Ovary (tissue), 9 donors: ENCODE results near the gene SND1. TPM values are rescaled to one million over a fixed set of nuclear protein-coding genes. Genes with fewer than 3 reads are reported as not detected.

Experiments used
- DNase-seq, 5 donors: peaks; one replicate each; pipeline ENCODE4 v3.0.0-alpha.2; 2019 to 2020
- H3K27ac ChIP-seq, 2 donors: fragments of 200-600 bp; one replicate each; pipeline versions ENCODE4 v1.5.1 to v1.8.0; 2019 to 2022
- H3K27me3 ChIP-seq: fragments of 200-600 bp; one replicate; pipeline ENCODE4 v1.8.0; 2022
- H3K36me3 ChIP-seq: fragments of 200-600 bp; sonication (generic); one replicate; pipeline ENCODE4 v1.5.1; 2019
- H3K4me1 ChIP-seq: one replicate; pipeline ENCODE4 v1.8.1; 2013; ENCODE audit warnings: mild to moderate bottlenecking, moderate library complexity; ENCODE audit not compliant: insufficient read depth
- H3K4me3 ChIP-seq: fragments of 200-600 bp; sonication (generic); one replicate; pipeline ENCODE4 v1.5.1; 2017
- H3K9me3 ChIP-seq, 2 donors: fragments of 200-600 bp in 1 of 2; sonication (generic) in 1 of 2; one replicate each; pipeline versions ENCODE4 v1.5.1 to v1.8.1; 2013 to 2019; ENCODE audit warnings: mild to moderate bottlenecking in 1 of 2, moderate library complexity in 1 of 2
- CTCF ChIP-seq, 3 donors: fragments of 450-650 bp in 2 of 3; fragments of 200-600 bp in 1 of 3; IDR thresholded peaks; one replicate each; pipeline versions ENCODE4 v1.5.1 to v1.8.0; 2016 to 2022; ENCODE audit warnings: antibody characterized with exemption in 3 of 3, mild to moderate bottlenecking in 1 of 3
- EP300 ChIP-seq: sonication (generic); formaldehyde crosslinking; IDR thresholded peaks from one replicate; pipeline ENCODE4 v1.6.1; 2017; ENCODE audit warnings: antibody characterized with exemption
- POLR2A ChIP-seq: fragments of 450-650 bp; IDR thresholded peaks from one replicate; pipeline ENCODE4 v1.6.1; 2017; ENCODE audit warnings: antibody characterized with exemption, mild to moderate bottlenecking, moderate library complexity
- WGBS, 3 donors: extraction: QIAGEN DNeasy Blood & Tissue Kit in 1 of 3; methylation state at CpG; one replicate each; pipeline versions ENCODE4 v1.1.5 to v1.1.7; 2013 to 2017; 5-methylcytosine and 5-hydroxymethylcytosine counted together
- intact Hi-C, 4 donors: fragments of 100-400 bp; cut with DNase I; formaldehyde crosslinking; loops; one replicate each; pipeline versions ENCODE4 v1.11.0 to v1.15.1; 2022 to 2023
- polyA plus RNA-seq, 2 donors: library from polyadenylated mRNA; stranded (reverse); fragments of 200-250 nt in 1 of 2; fragments of 350-450 nt in 1 of 2; fragmentation: Illumina TruSeq in 1 of 2; extraction: RNeasy Lipid Tissue Mini Kit (QIAGEN cat#74804) in 1 of 2; gene quantifications; one replicate each; pipeline ENCODE4 v1.2.3, GENCODE V29; 2013 to 2014
- total RNA-seq, 7 donors: library from RNA; depleted of rRNA in 2 of 7; stranded (reverse); fragments of >200 nt in 2 of 7; fragmentation: NEBNext Ultra II Directional in 3 of 7; extraction: Animal tissue kit (Norgen Biotek cat#: 25700) in 3 of 7; gene quantifications; one replicate each; pipeline versions ENCODE4 v1.1.0 to v1.2.4, GENCODE V29; 2016 to 2023
- donor health status: DM: no; HTN: no; CAD: no; lungs with moderate emphysema.
- donor health status: DM: no; HTN: no; CAD: no.
- donor health status: Bipolar disorder and iron deficiency.
- donor health status: DM: yes; HTN: yes; CAD: no.
- donor health status: DM: no; HTN: no; CAD: no.
- donor health status: DM: yes; HTN: yes; CAD: no.

SND1 gene
- total and polyA plus RNA-seq, 9 donors, result 91.4 to 297 (median 182) TPM

- Histone ChIP-seq H3K4me3 (no peak overlapping the region), H3K9me3 (no peaks in the 10 kb centered on the region), H3K4me1 (peaks cover 8% of the 10 kb centered on the region), H3K36me3 (no peaks in the 10 kb centered on the region), H3K27ac (no peak overlapping the region), H3K27me3 (no peaks in the 10 kb centered on the region)
- WGBS, 3 donors, result 61 to 69% (median 64%) methylated on average over 9 of the region's 9 CpGs
- TF ChIP-seq CTCF (IDR thresholded peaks at IDR 0.05) (no peak), POLR2A (no peak), EP300 (no peak)
- no peak for DNase-seq
- intact Hi-C loops, result no loop called here
Measured at GRCh38 chr7:128132426-128133069, 480.6 kb downstream of the SND1 start.

GRCh38 chr7:128135159-128135514 lies 483.1 kb downstream of the SND1 start:
- no peak for DNase-seq
- intact Hi-C loops, result loop anchor here in 1 of 4 donors (5.0 kb wide), 2 partner anchors 72 to 187 kb away; no protein-coding TSS in a partner anchor
- H3K9me3 ChIP-seq, result no peaks in the 10 kb centered on the region
- H3K27ac ChIP-seq, result no peak overlapping the region
- WGBS, 3 donors, result 4 to 6% (median 5%) methylated on average over 6 of the region's 6 CpGs
- H3K27me3 ChIP-seq, result no peaks in the 10 kb centered on the region
- no peaks in the 10 kb centered on the region for H3K36me3 ChIP-seq
- peak overlapping the region; percentile 42 for H3K4me3 ChIP-seq
- peaks cover 8% of the 10 kb centered on the region for H3K4me1 ChIP-seq
- no peak for TF ChIP-seq POLR2A
- no peak for TF ChIP-seq EP300
- TF ChIP-seq CTCF (IDR thresholded peaks at IDR 0.05), result no peak

GRCh38 chr7:128135515-128136214 lies 483.7 kb downstream of the SND1 start:
- TF ChIP-seq POLR2A (no peak), CTCF (IDR thresholded peaks at IDR 0.05) (peak; percentile 63 to 83 (median 80)), EP300 (no peak)
- peak overlapping the region; percentile 42 for H3K4me3 ChIP-seq
- intact Hi-C loops, result loop anchor here in 1 of 4 donors (5.0 kb wide), 2 partner anchors 72 to 187 kb away; no protein-coding TSS in a partner anchor
- no peak overlapping the region for H3K27ac ChIP-seq
- H3K4me1 ChIP-seq, result peaks cover 8% of the 10 kb centered on the region
- DNase-seq, result peak; percentile 22 to 72 (median 46)
- H3K27me3 ChIP-seq, result no peaks in the 10 kb centered on the region
- H3K9me3 ChIP-seq, result no peaks in the 10 kb centered on the region
- no peaks in the 10 kb centered on the region for H3K36me3 ChIP-seq
- WGBS, 3 donors, result 0 to 1% (median 1%) methylated on average over 54 to 57 of the region's 57 CpGs

GRCh38 chr7:128136215-128136597 lies 484.2 kb downstream of the SND1 start:
- H3K4me1 ChIP-seq, result peaks cover 8% of the 10 kb centered on the region
- H3K4me3 ChIP-seq, result peak overlapping the region; percentile 42
- H3K27me3 ChIP-seq, result no peaks in the 10 kb centered on the region
- no peaks in the 10 kb centered on the region for H3K9me3 ChIP-seq
- intact Hi-C loops, result loop anchor here in 1 of 4 donors (5.0 kb wide), 2 partner anchors 71 to 186 kb away; no protein-coding TSS in a partner anchor
- no peak for DNase-seq
- H3K36me3 ChIP-seq, result no peaks in the 10 kb centered on the region
- no peak overlapping the region for H3K27ac ChIP-seq
- TF ChIP-seq EP300, result no peak
- no peak for TF ChIP-seq CTCF (IDR thresholded peaks at IDR 0.05)
- no peak for TF ChIP-seq POLR2A
- WGBS, 3 donors, result 2 to 10% (median 3%) methylated on average over 19 to 22 of the region's 22 CpGs
